OCI-LY3 (cell line): ENCODE data around the gene ACACB.

Experiments used
- EZH2phosphoT487 ChIP-seq: fragments of 200-600 bp; shearing (Covaris generic); IDR thresholded peaks from 2 replicates; pipeline ENCODE4 v1.6.1; 2018; ENCODE audit warnings: antibody characterized with exemption, mixed run types, low read depth
- TF ChIP-seq, protein P1 (sequence below): fragments of 200-600, 300-600 bp; sonication (generic); IDR thresholded peaks from 2 replicates; pipeline ENCODE4 v1.5.1; 2014; ENCODE audit warnings: antibody characterized with exemption, low read length, low read depth

DNA sequence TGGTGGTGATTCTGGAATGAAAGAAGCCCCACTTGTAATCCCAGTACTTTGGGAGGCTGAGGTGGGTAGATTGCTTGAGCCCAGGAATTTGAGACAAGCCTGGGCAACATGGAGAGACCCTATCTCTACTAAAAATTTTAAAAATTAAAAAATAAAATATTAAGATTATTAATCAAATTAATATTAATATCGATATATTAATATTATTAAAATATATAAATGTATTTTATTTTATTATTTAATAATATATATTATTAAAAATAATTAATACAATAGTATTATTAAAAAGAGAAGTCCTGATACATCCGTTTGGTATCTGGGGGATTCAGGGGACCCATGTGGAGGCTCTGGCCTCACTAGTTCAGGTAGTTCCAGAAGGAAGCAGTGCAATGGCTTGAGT, 124.0 kb downstream of the ACACB start:
- TF ChIP-seq EZH2phosphoT487, result no peak
- TF ChIP-seq, protein P1, sequence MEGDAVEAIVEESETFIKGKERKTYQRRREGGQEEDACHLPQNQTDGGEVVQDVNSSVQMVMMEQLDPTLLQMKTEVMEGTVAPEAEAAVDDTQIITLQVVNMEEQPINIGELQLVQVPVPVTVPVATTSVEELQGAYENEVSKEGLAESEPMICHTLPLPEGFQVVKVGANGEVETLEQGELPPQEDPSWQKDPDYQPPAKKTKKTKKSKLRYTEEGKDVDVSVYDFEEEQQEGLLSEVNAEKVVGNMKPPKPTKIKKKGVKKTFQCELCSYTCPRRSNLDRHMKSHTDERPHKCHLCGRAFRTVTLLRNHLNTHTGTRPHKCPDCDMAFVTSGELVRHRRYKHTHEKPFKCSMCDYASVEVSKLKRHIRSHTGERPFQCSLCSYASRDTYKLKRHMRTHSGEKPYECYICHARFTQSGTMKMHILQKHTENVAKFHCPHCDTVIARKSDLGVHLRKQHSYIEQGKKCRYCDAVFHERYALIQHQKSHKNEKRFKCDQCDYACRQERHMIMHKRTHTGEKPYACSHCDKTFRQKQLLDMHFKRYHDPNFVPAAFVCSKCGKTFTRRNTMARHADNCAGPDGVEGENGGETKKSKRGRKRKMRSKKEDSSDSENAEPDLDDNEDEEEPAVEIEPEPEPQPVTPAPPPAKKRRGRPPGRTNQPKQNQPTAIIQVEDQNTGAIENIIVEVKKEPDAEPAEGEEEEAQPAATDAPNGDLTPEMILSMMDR, result no peak
